HG02885 (cell line): ENCODE data around the gene GHR.

ENCODE experiments used
- ATAC-seq: cut with Tn5 transposase; IDR thresholded peaks from one replicate; pipeline ENCODE4 v1.9.1; 2021; ENCODE audit warnings: mild to moderate bottlenecking; ENCODE audit not compliant: unreplicated experiment, poor library complexity

GHR gene

DNA sequence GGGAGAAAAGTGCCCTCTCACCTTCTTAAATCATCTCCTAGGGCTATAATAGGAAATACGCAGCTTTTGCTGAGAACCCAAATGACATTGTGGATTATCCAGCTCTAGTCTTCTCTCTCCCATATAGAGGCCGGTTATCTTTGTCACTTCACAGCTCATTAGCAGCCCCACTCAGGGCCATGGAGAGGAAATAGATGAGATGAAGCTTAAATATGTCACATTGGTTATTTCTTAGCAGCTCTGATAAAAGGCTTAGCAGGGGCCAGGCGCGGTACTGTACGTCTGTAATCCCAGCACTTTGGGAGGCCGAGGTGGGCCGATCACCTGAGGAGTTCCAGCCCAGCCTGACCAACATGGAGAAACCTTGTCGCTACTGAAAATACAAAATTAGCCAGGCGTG, 90.0 kb downstream of the GHR start:
- ATAC-seq, result no peak

DNA sequence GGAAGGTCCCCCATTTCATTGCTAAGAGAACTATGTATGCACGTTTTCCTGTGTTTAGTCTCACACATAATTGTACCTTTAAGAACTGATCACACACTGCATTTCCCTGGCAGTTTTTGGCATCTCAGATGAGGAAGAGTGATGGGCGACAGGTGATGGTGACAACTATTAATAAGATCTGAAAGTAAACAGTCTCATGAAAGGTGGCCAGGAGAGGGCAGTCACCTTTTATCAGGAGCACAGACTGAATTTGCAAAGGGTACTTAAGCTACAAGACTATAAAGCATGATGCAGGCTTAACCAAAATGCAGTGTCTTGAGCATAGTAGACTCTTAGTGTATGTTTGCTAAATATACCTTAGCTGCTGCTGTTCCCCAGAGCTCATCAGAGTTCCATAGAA, 91.5 kb downstream of the GHR start:
- no peak for ATAC-seq

DNA sequence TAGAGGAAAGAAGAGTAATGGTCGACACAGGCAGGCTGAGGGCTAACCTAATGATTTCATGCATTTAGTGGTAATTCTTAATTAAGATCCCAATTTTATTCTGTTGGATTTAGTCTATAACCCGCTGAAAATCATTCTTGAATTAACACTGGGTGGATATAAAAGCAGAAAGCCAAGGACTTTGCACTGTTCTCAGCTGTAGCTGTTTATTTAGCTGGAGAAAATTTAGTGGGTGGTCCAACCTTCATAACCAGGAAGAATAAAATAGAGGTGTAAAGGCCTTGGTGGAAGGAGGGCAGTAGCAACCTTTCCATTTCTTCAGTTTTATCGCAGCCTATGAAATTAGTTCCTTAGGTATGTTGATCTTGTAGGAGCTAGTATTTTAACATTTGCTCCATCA, 92.3 kb downstream of the GHR start:
- ATAC-seq, result no peak

DNA sequence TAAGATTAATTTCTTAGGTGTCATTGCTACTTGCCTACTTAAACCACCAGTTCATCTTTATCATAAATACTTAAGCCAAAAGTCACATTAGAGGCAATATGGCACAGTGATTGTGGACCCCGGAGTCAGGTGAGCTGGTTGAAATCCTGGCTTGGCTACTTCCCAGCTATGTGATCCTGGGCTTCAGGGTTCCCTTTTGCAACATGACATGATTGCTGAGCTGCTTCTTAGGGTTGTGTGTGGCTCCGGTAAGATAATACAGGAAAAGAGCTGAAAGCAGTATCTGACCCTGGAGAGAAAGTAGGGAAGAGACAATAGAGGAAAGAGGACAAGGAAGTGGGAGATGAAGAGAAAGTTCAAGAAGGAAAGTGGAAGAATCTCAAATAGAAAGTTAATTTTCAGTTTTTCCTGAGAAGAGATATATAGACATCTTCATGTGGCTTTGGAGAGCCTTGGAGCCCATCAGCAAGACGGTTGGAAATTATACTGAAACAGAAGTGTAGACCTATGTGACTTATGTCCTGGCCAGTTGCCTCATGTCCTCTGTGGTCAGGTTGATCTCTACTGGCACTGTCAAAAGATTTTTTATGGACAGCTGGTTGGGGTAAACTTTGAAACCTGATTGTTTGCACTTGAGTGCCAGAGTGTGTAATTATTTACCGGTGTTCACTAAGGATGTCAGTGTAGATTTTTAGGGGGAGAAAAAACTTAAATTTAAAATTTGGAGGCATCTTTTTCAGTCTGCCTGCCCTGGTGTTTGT, 93.2 kb downstream of the GHR start:
- no peak for ATAC-seq

DNA sequence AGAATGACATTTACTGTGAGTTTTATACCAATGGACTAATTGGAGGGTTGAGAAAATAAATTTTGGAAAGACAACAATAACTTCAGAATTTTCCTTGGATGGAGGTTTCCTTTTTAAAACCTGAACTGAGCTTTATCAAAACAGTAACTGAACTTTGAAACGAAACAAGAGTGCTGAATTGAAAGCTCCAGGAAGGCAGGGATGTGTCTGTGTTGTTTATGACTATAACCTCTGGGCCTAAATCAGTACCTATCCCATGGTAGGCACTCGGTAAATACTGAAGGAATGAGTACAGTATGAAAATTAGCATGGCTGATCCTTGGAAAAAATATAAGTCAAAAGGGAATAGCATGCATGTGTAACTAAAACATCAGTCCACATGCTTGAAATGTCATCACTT, 93.9 kb downstream of the GHR start:
- ATAC-seq, result no peak

DNA sequence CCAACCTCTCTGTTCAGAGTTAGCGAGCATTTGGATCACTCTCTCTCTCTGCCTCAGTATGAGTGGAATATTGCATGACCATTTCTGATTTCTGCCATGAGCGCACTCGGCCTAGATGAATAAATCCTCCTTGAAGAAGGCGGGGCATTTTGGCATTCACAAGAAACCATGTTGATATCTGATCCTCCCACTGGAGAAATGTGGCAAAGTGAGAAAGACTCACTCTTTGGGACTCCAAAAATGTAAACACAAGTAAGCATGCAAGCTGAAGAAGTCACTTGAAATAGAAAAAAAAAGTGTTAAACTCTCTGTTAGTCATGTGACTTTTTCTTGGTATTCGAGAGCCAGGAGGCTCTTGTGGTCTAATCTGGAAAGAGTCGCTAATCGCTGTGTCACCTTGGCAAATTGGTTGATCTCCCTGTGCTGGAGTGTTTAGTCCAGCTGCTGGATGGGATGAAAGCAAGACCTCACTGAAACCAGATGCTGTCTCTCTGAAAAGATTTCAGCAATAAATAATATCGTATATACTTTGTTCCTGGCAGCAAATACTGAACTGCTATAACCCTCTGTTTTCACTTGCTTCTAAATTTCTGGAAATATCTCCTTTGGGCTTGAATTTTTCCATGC, 95.5 kb downstream of the GHR start:
- ATAC-seq, result no peak

DNA sequence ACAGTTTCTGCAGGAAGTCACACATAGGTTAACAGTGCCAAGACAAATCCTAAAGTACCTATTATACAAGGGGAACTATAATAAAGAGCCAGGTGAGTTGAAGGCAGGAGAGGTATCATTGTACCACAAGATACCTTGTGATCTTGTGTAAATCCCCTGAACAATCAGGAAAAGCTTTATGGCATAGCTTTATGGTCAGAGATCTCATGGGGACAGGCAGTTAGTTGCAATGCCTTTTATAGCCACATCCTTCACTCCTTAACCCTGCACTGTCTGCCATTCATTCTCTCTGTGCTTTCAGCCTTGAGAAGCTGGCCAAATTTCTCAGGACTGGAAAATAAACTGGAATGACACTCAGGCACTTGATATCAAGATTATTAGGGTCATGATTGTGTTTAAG, 97.0 kb downstream of the GHR start:
- no peak for ATAC-seq

DNA sequence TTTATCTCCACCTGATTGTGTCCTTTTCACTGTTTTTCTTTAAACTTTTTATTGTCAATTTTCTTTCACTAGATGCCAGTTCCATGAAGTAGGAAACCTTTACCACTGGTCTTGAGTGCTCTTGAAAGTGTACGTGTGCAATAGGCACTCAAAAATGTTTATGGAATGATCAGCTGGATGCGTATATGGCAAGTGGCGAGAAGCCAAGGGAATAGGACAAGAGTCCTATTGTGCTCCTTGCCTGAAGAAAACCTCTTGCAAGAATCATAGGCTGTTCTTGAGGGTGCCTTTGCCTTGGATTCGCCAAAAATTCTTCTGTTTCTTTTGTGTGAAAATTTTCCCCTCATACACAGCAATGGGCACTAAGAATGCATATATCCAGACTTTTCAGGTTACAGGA, 97.7 kb downstream of the GHR start:
- no peak for ATAC-seq

DNA sequence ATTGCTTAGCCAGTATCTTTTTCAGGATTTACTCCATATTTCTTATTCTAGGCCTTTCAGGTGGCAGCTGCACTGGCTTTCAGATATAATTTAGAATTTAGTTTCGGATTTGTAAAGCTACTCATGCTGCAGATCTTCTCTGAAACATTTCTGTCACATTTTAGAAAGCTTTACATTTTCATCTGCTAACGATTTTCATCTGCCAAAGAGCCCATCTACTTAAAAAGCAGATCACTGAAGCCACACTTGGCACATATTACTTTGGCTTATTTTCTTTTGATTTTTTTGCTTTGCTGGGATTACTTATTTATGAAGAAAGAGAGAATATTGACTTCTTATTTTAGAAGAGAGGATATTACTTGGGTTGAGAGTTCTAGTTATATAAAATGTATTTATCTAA, 98.2 kb downstream of the GHR start:
- no peak for ATAC-seq

DNA sequence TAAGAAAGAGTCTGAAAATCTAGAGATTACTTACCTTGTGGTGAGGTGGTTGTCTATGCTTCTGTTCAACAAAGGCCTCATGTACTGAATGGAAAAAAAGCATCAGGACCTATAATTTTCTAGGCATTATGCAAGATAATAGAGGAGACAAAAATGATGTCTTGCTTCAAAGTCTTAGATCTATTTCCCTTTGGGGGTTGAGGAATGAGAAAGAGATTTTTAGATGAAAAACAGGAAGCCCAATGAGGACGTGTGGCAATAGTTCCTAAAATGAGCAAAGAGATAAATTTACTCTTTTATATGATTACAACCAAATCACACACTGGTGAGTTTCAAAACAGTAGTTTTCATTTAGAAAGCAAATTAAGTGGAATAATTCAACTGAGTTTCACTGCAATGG, 99.5 kb downstream of the GHR start:
- no peak for ATAC-seq

DNA sequence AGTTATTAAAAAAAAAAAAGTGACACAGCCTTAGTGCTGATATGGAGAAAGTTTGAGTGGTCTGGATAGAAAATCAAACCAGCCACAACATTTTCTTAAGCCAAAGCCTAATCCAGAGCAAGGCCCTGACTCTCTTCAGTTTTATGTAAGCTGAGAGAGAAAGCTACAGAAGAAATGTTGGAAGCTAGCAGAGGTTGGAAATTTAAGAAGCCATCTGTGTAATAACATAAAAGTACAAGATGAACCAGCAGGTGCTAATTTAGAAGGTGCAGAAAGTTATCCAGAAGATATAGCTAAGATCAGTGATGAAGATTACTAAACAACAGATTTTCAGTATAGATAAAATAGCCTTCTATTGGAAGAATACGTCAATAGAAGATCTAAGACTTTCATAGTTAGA, 102.9 kb downstream of the GHR start:
- ATAC-seq, result no peak

DNA sequence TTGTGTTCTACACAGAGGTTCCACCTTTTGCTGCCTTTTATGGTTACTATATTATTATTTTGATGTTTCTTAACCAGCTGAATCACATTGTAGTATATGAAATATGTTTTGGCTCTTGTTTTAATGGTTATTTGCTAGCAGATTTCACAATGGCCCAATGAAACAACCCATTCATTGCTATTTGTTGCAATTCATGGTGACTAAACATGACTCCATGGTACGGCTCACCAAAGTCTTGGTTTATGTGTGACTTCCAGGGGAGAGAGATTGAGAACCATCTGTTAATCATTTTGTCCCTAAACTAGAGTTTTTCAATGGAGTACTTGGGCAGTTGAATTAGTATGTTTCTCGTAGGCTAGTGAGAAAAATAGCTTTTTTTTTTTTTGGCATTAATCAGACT, 108.4 kb downstream of the GHR start:
- ATAC-seq, result no peak

DNA sequence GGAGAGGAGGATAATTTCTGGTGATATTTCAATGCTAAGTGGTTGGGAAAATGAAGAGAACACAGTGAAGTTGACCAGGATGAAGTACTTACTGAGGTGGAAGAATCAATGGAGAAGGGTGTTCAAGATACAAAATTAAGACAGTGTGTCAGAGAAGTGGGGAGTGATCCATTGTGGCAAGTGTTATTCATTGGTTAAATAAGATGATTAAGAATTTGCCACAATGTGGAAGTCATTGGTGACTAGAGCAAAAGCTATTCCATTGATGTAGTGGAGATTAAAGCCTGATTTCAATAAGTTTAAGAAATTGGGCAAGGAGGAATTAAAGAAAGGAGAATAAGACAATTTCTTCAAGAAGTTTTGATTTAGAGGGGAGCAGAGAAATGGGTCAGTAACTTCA, 118.9 kb downstream of the GHR start:
- ATAC-seq, result no peak

DNA sequence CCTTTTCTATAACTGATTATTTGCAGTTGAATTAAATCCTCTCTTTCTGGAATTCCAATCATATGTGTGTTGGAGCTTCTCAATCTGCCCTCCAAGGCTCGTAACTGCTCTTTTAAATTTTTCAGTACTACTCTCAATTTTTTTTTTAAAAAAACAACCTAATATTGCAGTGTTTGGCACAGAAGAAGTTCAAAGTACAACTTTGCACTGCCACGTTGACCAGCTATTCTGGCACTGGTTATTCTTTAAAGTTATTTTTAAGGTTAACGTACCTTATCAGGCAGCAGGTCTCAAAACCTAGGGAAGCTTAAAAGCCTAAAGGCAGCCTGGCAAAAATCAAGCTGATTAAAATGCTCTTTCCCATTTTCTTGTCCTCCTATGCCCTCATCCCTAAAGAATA, 120.5 kb downstream of the GHR start:
- no peak for ATAC-seq

DNA sequence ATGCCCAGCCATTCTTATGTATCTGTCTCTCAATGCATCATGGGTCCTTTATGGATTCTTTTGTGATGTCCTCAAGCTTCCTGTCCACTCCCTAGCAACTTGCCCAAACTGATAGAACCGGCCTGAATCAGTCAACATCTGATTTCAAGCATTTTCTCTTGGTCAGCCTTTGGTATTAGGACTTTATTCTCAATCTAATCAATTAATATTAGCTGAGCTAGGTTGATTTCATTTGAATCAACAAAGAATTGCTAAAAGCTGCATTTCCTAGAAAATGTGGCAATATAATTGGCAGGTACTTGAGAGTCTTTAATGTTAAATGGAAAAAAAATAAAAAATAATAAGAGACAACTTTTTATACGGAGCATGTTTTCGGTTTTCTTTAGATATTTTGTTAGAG, 121.8 kb downstream of the GHR start:
- no peak for ATAC-seq

DNA sequence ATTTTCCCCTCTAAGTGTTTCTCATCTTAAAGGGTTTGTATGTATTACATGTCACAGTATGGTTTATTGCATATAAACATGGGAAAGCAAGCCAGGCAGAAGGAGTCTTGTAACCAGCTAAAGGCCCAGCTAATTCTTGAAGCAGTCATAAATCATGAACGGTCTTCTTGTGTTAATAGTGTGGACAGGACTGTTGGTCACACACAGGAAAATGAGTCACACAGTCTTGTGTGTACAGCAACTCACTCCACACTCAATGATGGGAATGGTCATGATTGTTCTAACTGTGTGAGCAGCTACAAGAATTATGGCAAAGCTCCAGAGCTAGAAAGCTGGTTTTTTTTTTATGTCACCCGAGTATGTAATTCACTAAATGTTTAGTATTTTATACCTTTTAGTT, 123.9 kb downstream of the GHR start:
- no peak for ATAC-seq

DNA sequence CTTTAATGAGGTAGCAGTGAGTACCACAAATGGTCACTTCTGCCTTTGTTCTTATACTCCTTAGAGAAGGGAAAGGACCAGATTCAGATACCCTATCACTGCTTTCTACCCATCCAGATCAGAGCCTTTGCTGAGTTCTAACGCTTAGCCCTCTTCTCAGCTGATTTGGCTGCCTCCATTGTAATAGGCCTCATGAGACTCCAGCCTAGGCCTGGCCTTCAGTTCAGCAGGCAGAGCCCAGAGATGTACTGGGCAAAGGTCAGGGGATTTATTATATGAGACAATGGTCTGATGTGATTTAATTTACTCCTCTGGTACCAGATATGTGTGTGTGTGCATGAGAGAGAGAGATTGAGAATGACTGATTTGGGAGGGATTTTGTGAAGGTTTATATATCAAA, 124.7 kb downstream of the GHR start:
- no peak for ATAC-seq

DNA sequence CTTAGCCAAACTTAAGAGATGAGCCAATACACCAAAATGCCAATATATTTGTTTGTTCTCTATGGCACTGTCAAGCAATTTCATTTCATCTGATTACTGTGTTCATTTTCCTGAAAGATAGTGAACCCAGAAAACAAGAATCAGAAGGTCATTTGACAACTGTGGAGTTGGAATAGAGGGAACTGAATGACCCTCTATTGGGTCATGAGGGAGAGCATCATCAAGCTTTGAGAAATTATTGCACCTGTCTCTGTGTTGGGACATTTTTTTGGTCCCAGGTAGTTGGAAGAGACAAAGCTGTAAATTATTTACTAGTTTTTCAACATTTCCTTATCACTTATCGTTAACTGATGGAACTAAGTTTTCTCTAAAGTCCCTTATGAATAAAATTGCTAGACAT, 129.4 kb downstream of the GHR start:
- no peak for ATAC-seq

DNA sequence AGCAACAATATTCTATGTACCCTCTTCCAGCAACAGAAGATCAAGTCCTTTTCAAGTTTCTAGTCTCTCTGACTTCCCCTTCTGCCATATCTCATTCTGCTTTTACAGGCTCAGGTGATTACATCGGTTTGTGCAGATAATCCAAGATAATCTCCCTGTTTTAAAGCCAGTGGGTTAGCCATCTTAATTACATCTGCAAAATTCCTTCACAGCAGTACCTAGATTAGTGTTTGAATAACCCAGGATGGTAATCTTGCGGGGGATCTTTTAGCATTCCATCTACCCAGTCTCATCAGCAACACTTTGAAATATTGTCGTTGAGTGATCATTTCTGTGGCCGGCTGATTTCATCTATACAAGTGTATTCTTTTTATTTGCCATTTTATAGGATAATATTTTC, 130.2 kb downstream of the GHR start:
- no peak for ATAC-seq

DNA sequence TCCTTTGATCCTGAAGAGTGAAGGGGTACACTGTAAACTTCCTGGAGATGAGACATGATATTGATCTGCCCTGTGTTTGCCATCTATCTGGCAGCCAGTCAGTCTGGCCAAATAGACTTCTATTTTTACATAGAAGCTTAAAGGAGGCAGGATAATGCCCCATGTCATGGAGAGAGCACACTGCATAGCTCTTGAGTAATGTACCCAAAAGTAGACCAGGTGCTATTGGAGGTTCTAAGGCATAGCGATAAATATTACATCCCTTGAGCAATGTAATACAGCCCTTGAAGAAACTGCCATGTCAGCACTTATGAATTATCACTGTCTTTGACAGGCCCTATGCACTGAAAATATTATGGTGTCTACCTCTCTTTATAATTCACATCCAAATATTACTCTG, 131.8 kb downstream of the GHR start:
- ATAC-seq, result no peak

DNA sequence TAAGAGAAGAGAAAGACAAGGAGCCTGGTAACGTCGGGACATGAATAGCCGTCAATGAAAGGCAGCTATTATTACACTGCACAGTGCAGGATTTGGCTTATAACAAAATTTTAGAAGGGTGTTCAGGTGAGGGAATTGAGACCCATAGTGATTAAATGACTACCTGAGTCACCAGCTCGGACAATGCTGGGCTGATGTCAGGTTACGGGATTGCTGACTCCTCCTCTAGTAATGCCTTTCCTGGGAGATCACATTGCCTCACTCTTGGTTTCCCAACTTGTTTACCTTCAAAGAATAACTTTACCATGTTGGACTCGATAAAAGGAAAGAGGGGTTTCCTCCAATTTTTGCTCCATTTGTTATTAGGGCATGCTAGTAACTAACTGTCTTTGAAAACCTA, 132.6 kb downstream of the GHR start:
- no peak for ATAC-seq

DNA sequence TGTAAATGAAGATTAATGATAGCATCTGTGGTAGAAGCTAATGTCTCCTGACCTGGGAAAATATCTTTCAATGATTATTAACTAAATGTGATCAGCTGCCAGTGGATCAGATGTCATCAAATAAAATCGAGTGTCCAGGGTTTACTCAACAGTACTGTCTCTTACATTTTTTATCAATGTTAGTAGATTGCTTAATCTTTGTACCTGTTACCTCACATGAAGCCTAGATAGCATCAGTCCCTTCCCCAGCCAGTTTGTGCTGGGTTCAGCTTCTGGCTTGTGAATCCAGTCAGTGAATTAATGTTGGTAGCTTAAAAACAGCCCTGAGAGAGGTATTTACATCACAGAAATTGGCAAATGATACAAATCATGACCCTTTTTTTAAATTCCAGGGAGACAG, 134.4 kb downstream of the GHR start:
- no peak for ATAC-seq
